GM18909 (cell line): ENCODE measurements around the gene AK1.

ENCODE experiments used
- ATAC-seq: cut with Tn5 transposase; IDR thresholded peaks from one replicate; pipeline ENCODE4 v1.9.1; 2021; ENCODE audit warnings: mild to moderate bottlenecking; ENCODE audit not compliant: unreplicated experiment, poor library complexity

Gene AK1

GRCh38 chr9:127910613-127911205 is 33.2 kb upstream of the AK1 start:
- no peak for ATAC-seq

GRCh38 chr9:127909839-127910273 is 32.4 kb upstream of the AK1 start:
- ATAC-seq, result no peak

GRCh38 chr9:127908660-127908926 is 31.1 kb upstream of the AK1 start:
- ATAC-seq, result no peak

- ATAC-seq, result no peak
These were observed 30.6 kb upstream of the AK1 start for GRCh38 chr9:127907867-127908659.

GRCh38 chr9:127905788-127906191 is 28.3 kb upstream of the AK1 start:
- no peak for ATAC-seq

- no peak for ATAC-seq
These were observed 27.7 kb upstream of the AK1 start for GRCh38 chr9:127905004-127905728.

- no peak for ATAC-seq
These were observed 27.1 kb upstream of the AK1 start for GRCh38 chr9:127904561-127905003.

- peak; percentile 32 for ATAC-seq
These were observed 26.3 kb upstream of the AK1 start for GRCh38 chr9:127903557-127904475.

GRCh38 chr9:127899128-127899943 is 21.9 kb upstream of the AK1 start, which contains the start of gene ST6GALNAC6:
TSS of gene ST6GALNAC6 (minus strand) at chr9:127899603. CDS start at chr9:127897981, 1,622 bp downstream.
- ATAC-seq, result peak; percentile 58

GRCh38 chr9:127898433-127899127 is 21.1 kb upstream of the AK1 start:
- ATAC-seq, result peak; percentile 10

- no peak for ATAC-seq
These were observed 19.8 kb upstream of the AK1 start for GRCh38 chr9:127897193-127897692.

GRCh38 chr9:127896395-127897192 is 19.1 kb upstream of the AK1 start:
- ATAC-seq, result no peak

- ATAC-seq, result no peak
These were observed 18.3 kb upstream of the AK1 start for GRCh38 chr9:127895811-127896210.

- ATAC-seq, result no peak
These were observed 15.9 kb upstream of the AK1 start for GRCh38 chr9:127893392-127893791.

- ATAC-seq, result no peak
These were observed 15.4 kb upstream of the AK1 start for GRCh38 chr9:127892831-127893230.

GRCh38 chr9:127890053-127890452 is 12.6 kb upstream of the AK1 start:
- no peak for ATAC-seq

- no peak for ATAC-seq
These were observed 10.3 kb upstream of the AK1 start for GRCh38 chr9:127887792-127888191.

- ATAC-seq, result no peak
These were observed 9.0 kb upstream of the AK1 start for GRCh38 chr9:127886401-127886972.
